HG03103 (cell line): Measurements from ENCODE around the gene MMP19.
"Not testable (repeated sequence)": the region's sequence is repeated elsewhere in the genome, so short reads cannot be mapped to it uniquely, and the experiment has no call there.

ENCODE experiments used
- ATAC-seq: cut with Tn5 transposase; IDR thresholded peaks from one replicate; pipeline ENCODE4 v1.9.1; 2021; ENCODE audit warnings: low read depth; ENCODE audit not compliant: unreplicated experiment

Gene MMP19

DNA sequence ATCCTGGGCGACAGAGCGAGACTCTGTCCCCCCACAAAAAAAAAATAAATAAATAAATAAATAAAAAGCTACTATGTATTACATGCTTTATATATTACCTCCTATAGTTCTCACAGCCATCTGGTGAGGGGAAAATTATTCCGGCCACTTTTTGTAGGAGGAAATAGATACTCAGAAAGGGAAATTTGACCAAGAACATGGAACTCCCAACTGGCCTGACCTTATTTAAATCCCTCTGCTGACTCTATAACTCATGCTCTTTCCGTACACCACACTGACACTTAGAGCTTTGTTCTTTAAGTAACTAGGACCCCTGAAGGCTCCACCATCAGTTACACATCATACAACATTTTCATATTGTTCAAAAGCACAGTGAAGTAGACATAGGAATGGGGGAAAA is 2.2 kb upstream of the MMP19 start:
- ATAC-seq, result no peak

GRCh38 chr12:55843431-55843830 is 695 bp upstream of the MMP19 start:
- ATAC-seq, result no peak

GRCh38 chr12:55840581-55841351 is 2.0 kb downstream of the MMP19 start:
- no peak for ATAC-seq

- ATAC-seq, result no peak
These were observed 3.2 kb downstream of the MMP19 start for GRCh38 chr12:55839345-55840140.

DNA sequence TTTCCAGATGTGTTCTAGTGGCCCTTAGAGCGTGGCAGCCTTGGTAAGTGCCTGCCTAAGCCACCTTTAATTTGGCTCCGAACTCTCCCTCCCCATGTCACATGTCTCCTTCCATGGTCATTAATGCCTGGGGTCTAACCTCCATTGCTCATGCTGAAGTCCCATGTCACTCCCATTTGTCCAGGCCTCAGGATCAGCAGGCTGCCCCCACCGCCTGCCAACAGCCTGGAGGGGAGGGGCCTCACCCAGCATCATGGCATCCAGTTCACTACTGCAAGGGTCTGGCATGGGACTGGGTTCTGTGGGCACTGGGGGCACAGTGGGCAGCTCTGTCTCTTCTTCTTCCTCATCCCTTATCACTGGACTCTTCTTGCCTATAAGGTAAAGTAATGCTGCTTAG is 4.4 kb downstream of the MMP19 start:
- ATAC-seq, result no peak

DNA sequence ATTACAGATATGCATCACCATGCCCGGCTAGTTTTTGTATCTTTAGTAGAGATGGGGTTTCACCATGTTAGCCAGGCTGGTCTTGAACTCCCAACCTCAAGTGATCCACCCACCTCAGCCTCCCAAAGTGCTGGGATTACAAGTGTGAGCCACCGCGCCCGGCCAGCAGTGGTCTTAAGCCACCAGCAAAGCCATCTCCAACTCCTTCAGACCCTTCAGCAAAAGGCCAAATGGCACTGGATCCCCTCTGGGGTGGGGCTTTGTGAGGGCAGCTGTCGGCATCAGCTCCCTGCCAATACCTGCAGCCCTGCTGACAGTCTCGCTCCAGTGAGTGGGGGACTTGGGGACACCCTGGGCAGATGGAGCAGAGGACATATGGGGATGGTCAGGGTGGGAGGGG is 8.3 kb downstream of the MMP19 start:
- ATAC-seq, result not testable (repeated sequence)

DNA sequence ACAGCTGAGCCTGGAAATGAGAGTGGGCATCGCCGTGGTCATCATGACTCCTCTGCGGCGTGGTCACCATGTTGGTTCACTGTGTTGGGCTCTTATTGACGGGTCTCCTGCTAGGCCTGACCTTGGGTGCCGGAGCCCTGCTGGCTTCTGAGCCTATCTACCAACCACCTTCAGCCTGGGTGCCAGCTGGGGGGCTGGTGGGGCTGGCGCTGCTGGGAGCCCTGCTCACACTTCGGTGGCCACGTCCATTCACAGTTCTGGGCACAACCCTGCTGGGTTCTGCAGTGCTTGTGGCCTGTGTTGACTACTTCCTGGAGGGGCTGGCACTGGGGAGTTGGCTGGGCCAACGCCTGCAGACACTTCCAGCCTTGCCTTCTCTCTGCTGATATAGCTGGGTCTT is 9.7 kb downstream of the MMP19 start:
- no peak for ATAC-seq

GRCh38 chr12:55831447-55831815 is 11.3 kb downstream of the MMP19 start:
- ATAC-seq, result no peak

DNA sequence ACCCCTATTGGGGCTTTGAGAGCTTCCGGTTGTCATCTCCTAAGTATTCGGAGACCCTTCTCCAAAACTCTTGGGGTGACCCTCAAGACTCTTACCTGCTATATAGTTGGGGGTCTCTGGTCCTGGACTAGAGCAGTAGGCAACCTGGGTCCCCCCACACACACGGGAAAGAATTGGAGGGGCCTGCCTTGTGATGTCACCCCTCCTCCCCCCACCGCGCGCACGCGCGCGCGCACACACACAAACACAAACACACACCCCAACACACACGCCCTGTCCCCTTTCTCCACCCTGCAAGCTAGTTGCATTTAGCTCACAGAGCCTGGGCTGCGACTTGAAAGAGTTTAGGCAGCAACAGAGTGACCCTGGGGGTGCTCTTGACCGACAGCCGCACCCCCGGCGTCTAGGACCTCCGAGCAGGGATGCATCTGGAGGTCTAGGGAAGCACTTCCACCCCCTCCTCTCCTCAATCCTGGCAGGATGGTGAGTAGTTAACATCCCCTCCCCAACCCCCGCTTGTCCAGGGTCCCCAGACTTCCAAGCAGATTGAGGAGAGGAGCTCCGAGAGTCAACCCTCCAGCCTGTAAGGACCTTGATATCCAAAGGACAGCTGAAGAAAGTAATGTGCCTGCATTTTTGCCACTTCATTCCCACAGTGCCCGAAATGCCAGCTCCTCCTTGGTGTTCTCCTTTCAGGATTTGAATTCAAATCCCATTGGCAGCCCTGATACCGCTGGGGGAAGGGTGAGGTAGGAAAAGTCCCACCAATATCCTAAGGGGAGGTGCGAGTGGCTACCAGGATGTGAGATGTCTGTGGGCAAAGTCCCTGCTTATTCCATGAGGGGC is 11.9 kb downstream of the MMP19 start:
- no peak for ATAC-seq

GRCh38 chr12:55829967-55830600 is 12.7 kb downstream of the MMP19 start:
- peak; percentile 17 for ATAC-seq

DNA sequence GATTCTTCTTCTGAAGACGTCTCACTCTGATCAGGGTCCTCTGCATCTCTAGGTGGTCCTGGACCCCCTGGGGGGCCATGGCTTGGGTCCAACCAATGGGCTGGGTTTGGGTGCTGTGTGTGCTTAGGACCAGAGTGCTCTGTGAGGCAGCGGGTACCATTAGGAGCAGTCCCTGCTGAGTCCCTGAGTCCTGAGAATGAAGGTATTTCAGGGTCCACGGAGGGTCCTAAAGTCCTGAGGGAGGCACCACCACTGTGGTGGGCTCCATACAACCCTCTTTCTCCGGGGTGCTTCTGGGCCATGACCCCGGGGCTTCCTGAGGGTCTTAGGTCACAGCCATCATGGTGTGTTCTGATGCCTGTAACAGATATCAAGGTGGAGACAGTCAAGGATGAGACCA is 14.4 kb downstream of the MMP19 start:
- ATAC-seq, result no peak

DNA sequence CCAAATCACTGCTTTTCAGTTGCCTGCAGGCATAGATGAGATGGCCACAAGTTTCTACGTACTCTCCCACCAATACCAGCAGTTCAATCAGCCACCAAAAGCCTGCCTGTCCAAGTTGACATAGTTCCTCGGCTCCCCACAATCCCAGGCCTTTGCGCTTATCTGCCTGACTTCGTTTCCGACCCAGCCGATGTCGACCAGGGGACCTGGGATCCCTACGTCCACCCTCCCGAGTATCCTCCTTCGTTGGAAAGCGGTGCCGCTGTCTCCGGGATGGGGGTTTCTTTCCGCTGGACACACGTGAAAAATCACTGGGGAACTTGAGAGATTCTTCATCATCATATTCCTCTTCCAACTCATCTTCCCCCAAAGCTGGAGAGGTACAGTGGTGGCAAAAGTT is 14.9 kb downstream of the MMP19 start:
- ATAC-seq, result no peak

DNA sequence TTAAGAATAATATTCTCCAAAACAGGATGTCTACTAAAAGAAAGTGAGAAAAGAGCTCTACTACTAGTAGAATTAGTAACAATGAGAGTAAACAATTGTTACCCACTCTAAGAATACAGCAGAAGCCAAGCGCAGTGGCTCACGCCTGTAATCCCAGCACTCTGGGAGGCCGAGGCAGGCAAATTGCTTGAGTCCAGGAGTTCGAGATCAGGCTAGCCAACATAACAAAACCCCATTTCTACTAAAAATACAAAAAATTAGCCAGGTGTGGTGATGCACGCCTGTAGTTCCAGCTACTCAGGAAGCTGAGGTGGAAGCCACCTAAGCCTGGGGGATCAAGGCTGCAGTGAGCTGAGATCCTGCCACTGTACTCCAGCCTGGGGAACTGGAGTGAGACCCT is 18.0 kb downstream of the MMP19 start:
- no peak for ATAC-seq

DNA sequence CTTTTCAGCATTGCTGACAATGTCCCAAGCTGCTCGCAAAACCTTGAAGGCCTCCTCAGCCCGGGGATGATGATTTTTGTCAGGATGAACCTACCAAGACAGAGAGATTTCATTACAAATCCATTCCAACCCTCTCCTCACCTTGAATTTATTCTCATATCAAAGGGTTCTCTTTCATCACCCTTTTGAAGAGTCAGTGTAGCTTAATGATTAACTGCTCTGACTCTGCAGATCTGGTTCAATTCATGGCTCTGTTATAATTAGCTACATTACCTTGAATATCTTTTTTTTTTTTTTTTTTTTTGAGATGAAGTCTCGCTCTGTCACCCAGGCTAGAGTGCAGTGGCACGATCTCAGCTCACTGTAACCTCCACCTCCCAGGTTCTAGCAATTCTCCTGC is 19.3 kb downstream of the MMP19 start:
- no peak for ATAC-seq

GRCh38 chr12:55822228-55822627 is 20.5 kb downstream of the MMP19 start:
- no peak for ATAC-seq

DNA sequence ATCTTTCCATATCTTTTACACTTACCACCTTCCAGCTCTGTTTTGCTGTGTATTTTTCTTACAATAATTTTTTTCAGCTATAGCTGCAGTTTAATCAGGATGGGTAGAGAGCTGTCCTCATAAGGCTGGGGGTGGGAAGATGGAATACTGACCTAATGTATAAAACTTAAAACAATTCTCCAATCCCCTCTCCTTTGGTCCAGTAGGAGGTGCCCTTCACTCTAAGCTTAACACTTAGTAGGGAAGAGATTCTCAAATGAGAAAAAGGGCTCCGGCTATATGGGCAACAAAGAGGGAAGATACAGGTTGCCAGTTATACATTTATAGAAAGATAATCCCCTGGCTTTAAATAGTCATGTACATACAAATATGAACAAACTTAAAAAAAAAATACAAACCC is 22.1 kb downstream of the MMP19 start:
- no peak for ATAC-seq

DNA sequence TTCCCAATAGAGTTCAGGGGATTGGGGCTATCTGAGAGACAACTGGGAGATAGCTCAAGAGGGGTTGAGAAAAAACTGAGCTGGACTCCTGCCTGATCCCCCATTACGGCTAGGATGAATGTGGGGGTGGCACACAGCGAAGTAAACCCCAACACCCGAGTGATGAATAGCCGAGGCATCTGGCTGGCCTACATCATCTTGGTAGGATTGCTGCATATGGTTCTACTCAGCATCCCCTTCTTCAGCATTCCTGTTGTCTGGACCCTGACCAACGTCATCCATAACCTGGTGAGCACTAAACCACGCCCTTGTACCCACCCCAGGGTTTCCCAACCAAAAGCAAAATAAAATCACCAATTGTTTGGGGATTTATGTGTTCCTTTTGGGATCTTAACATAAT is 23.9 kb downstream of the MMP19 start:
- ATAC-seq, result no peak

GRCh38 chr12:55818140-55818728 is 24.5 kb downstream of the MMP19 start:
- peak; percentile 26 for ATAC-seq

DNA sequence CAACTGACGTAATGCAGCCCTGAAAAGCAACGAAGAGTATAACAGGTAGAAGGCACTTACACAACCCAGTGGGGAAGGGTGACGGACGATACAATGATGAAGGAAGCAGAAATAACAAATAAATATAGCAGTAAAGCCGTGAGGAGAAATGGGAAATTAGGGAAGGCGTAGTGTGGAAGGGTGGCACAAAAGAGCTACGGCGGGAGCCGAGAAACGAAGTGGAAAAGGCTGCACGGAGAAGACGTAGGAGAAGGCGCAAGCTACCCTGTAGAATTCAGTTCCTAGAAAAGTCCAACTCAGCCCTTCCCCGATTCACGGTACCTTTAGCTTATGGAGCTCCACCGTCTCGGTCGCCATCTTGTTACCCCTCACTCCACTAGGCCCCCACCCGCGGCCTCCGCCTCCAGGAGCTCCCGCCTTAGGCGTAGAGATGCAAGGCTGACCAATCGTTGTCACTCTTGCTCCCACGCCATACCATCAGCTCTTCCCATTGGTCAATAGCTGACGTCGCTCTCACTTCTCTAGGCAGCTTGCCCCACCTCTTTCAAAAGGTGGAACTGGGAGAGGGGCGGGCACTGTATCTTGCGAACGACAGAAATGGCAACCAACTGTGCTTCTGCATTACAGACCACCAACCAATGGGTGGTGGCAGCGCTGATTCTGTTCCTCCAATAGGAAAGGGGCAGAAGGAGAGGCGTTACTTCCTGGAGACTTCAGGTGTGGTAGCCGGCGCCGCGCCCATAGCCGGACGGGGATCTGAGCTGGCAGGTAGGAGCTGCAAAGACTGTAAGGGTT is 25.2 kb downstream of the MMP19 start, which contains the start of the genes ORMDL2 and SARNP:
ORMDL2 (plus strand) TSS at position 697 of the 795 bp plus-strand sequence. CDS start 959 bp downstream, outside the sequence.
SARNP (minus strand) TSS at position 380 of the 795 bp plus-strand sequence; CDS start at position 357, 23 bp downstream.
- peak; percentile 96 for ATAC-seq
